Activated CD4-positive, CD25-positive, alpha-beta regulatory T cell (primary cell): ENCODE measurements around the gene SLC15A3.
A peak's percentile ranks its signal among the peaks of the same experiment; 100 is the strongest.
"Not testable (repeated sequence)": the region's sequence is repeated elsewhere in the genome, so short reads cannot be mapped to it uniquely, and the experiment has no call there.

ENCODE experiments used
- DNase-seq, 4 experiments: peaks; one replicate each; lab custom pipeline; 2025; lab: John Stamatoyannopoulos, UW

The SLC15A3 gene

GRCh38 chr11:60974726-60975125, 22.8 kb upstream of the SLC15A3 start:
- no peak for DNase-seq

- not testable (repeated sequence) for DNase-seq
These were observed 22.3 kb upstream of the SLC15A3 start for GRCh38 chr11:60974316-60974715.

- DNase-seq, result no peak
These were observed 21.7 kb upstream of the SLC15A3 start for GRCh38 chr11:60973699-60974098.

- DNase-seq, result no peak
These were observed 20.4 kb upstream of the SLC15A3 start for GRCh38 chr11:60972182-60973030.

- peak in 3 of 4 experiments; percentile 21 to 42 (median 42) for DNase-seq
These were observed 19.5 kb upstream of the SLC15A3 start, which contains the start of gene CD6 for GRCh38 chr11:60971520-60971919. Gene CD6 (plus strand): TSS chr11:60971680. CDS start chr11:60971866, 186 bp downstream.

GRCh38 chr11:60970890-60971289, 18.9 kb upstream of the SLC15A3 start:
- DNase-seq, result no peak

GRCh38 chr11:60970369-60970774, 18.4 kb upstream of the SLC15A3 start:
- DNase-seq, result peak; percentile 66 to 70 (median 68)

- no peak for DNase-seq
These were observed 16.2 kb upstream of the SLC15A3 start for GRCh38 chr11:60968223-60968622.

- DNase-seq, result no peak
These were observed 14.9 kb upstream of the SLC15A3 start for GRCh38 chr11:60966890-60967289.

- no peak for DNase-seq
These were observed 12.8 kb upstream of the SLC15A3 start for GRCh38 chr11:60964801-60965200.

- no peak for DNase-seq
These were observed 8.4 kb upstream of the SLC15A3 start for GRCh38 chr11:60960405-60960804.

GRCh38 chr11:60959431-60959830, 7.5 kb upstream of the SLC15A3 start:
- DNase-seq, result no peak

GRCh38 chr11:60957188-60957587, 5.2 kb upstream of the SLC15A3 start:
- no peak for DNase-seq

- DNase-seq, result no peak
These were observed 3.6 kb upstream of the SLC15A3 start for GRCh38 chr11:60955571-60955970.

- DNase-seq, result no peak
These were observed 2.4 kb upstream of the SLC15A3 start for GRCh38 chr11:60954421-60954820.

- DNase-seq, result no peak
These were observed 1.8 kb upstream of the SLC15A3 start for GRCh38 chr11:60953781-60954180.

GRCh38 chr11:60952742-60953170, 780 bp upstream of the SLC15A3 start:
- DNase-seq, result no peak

GRCh38 chr11:60951606-60951903, 421 bp downstream of the SLC15A3 start:
- no peak for DNase-seq

- no peak for DNase-seq
These were observed 907 bp downstream of the SLC15A3 start for GRCh38 chr11:60950933-60951605.

GRCh38 chr11:60950024-60950423, 2.0 kb downstream of the SLC15A3 start:
- no peak for DNase-seq

GRCh38 chr11:60948250-60948649, 3.7 kb downstream of the SLC15A3 start:
- DNase-seq, result no peak

GRCh38 chr11:60947700-60948099, 4.3 kb downstream of the SLC15A3 start:
- no peak for DNase-seq

- no peak for DNase-seq
These were observed 5.2 kb downstream of the SLC15A3 start for GRCh38 chr11:60946601-60947264.
